NT2/D1 (cell line): ENCODE measurements around the gene DGCR8.

Source experiments
- SUZ12 ChIP-seq: IDR thresholded peaks from 2 replicates; pipeline ENCODE4 v1.6.1; 2011; ENCODE audit not compliant: insufficient read length, insufficient read depth; ENCODE audit errors: extremely low read depth
- YY1 ChIP-seq: IDR thresholded peaks from 2 replicates; pipeline ENCODE4 v1.6.1; 2011; ENCODE audit not compliant: insufficient read length, insufficient read depth
- ZNF274 ChIP-seq: IDR thresholded peaks from 2 replicates; pipeline ENCODE4 v1.6.1; 2011; ENCODE audit warnings: mild to moderate bottlenecking, low read depth, low read length

GRCh38 chr22:20105456-20106204 lies 25.6 kb downstream of the DGCR8 start:
- no peak for TF ChIP-seq YY1
- no peak for TF ChIP-seq ZNF274
- TF ChIP-seq SUZ12 = no peak
